ENCODE results near the gene STK26.
"Not testable (repeated sequence)": the region's sequence is repeated elsewhere in the genome, so short reads cannot be mapped to it uniquely, and the experiment has no call there.

The STK26 gene

DNA sequence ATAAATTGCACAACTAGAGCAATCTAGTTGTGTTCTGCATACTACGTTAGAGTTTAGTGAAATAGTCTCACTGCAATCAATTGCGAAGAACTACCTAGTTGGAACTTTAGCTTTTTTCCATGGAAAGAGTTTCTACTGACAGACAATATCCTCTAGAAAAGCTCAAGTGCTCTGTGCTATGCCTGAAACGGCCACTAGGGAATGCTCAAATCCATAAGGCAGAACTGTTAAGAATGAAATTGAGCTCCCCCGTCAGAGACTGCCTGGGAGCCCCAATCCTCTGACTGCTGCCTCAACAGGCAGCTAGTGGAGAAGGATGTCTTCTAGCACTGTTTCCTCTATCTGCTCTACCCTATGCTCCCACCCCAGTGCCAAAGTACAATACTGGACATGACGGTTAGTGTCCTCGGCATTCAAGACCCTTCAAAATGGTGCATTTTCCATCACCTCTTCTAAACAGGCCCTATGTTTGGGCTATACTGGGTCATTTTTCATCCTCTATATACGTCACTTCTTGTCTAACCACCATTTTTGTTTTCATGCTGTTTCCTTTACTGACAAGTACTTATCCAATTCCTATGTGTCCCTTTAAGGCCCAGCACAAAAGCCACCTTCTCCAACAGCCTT, 69.5 kb downstream of the STK26 start:
- Histone ChIP-seq H3K79me2 (ENCODE audit: insufficient read depth, low read depth) (no peaks in the 10 kb centered on the region), H4K20me1 (ENCODE audit: insufficient read depth) (no peaks in the 10 kb centered on the region), H3K27me3 (ENCODE audit: insufficient read depth, low read depth) (no peaks in the 10 kb centered on the region), H3K4me2 (no peak overlapping the region), H3K9ac (no peak overlapping the region), H2AFZ (ENCODE audit: low read depth) (peak overlapping the region; percentile 14; the same call in 1 of the 2 replicates), H3K36me3 (ENCODE audit: insufficient read depth) (no peaks in the 10 kb centered on the region), H3K4me3 (IDR thresholded peaks at IDR 0.05; ENCODE audit: insufficient read depth, low read depth, low read length) (no peak overlapping the region), H3K4me1 (ENCODE audit: low read depth, poor library complexity, severe bottlenecking) (no peaks in the 10 kb centered on the region), H3K27ac (no peak overlapping the region)
- TF ChIP-seq, protein P1, sequence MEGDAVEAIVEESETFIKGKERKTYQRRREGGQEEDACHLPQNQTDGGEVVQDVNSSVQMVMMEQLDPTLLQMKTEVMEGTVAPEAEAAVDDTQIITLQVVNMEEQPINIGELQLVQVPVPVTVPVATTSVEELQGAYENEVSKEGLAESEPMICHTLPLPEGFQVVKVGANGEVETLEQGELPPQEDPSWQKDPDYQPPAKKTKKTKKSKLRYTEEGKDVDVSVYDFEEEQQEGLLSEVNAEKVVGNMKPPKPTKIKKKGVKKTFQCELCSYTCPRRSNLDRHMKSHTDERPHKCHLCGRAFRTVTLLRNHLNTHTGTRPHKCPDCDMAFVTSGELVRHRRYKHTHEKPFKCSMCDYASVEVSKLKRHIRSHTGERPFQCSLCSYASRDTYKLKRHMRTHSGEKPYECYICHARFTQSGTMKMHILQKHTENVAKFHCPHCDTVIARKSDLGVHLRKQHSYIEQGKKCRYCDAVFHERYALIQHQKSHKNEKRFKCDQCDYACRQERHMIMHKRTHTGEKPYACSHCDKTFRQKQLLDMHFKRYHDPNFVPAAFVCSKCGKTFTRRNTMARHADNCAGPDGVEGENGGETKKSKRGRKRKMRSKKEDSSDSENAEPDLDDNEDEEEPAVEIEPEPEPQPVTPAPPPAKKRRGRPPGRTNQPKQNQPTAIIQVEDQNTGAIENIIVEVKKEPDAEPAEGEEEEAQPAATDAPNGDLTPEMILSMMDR (conservative IDR thresholded peaks at IDR 0.05; ENCODE audit: low read depth, low read length) = peak; percentile 76

DNA sequence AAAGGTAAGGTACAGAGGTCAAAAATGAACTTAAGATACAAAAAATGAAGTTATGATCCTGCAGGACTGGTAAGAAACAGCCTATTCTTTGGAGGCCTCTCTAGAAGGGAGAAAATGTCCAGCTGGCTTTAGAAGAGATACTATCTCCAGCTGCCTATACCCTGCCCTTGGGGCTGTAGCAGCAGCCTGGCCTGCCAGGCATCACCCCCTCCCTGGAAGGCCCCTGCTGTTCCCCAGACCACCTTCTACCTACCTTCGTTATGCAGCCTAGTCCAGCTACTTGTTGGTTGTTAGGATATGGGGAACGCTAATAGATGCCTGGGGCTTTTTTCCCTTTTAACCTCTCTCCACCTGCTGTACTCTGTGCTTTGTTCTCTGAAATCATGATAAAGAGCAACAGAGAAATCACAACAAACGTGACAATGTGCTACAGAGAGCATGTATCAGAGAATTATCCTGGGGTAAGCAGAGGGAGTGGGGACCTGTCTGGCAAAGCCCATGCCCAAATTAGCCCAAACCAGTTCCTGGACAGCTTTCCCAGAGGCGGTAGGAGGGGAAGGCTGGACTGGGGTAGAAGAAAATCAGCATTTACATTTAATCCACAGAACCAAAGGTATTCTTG, 70.2 kb downstream of the STK26 start:
- TF ChIP-seq, protein P1 (conservative IDR thresholded peaks at IDR 0.05; ENCODE audit: low read depth, low read length) = no peak
- Histone ChIP-seq H3K4me3 (IDR thresholded peaks at IDR 0.05; ENCODE audit: insufficient read depth, low read depth, low read length) (no peak overlapping the region), H3K4me1 (ENCODE audit: low read depth, poor library complexity, severe bottlenecking) (no peaks in the 10 kb centered on the region), H2AFZ (ENCODE audit: low read depth) (no peak overlapping the region), H3K9ac (no peak overlapping the region), H3K27me3 (ENCODE audit: insufficient read depth, low read depth) (no peaks in the 10 kb centered on the region), H3K27ac (no peak overlapping the region), H3K4me2 (no peak overlapping the region), H3K79me2 (ENCODE audit: insufficient read depth, low read depth) (no peaks in the 10 kb centered on the region), H4K20me1 (ENCODE audit: insufficient read depth) (no peaks in the 10 kb centered on the region), H3K36me3 (ENCODE audit: insufficient read depth) (no peaks in the 10 kb centered on the region)

- Histone ChIP-seq H3K27me3 (ENCODE audit: insufficient read depth, low read depth) (no peaks in the 10 kb centered on the region), H3K36me3 (ENCODE audit: insufficient read depth) (no peaks in the 10 kb centered on the region)
Observed at GRCh38 chrX:132094164-132094563, 71.1 kb downstream of the STK26 start.

GRCh38 chrX:132098704-132099103, 75.6 kb downstream of the STK26 start:
- not testable (repeated sequence) for H3K4me3 ChIP-seq (IDR thresholded peaks at IDR 0.05; ENCODE audit: insufficient read depth, low read depth, low read length); H4K20me1 ChIP-seq (ENCODE audit: insufficient read depth); H3K79me2 ChIP-seq (ENCODE audit: insufficient read depth, low read depth); H2AFZ ChIP-seq (ENCODE audit: low read depth); H3K27ac ChIP-seq; H3K4me2 ChIP-seq; H3K9ac ChIP-seq; H3K36me3 ChIP-seq (ENCODE audit: insufficient read depth); H3K4me1 ChIP-seq (ENCODE audit: low read depth, poor library complexity, severe bottlenecking); H3K27me3 ChIP-seq (ENCODE audit: insufficient read depth, low read depth)

More at GRCh38 chrX:132094164-132094563, 71.1 kb downstream of the STK26 start:
- Histone ChIP-seq H3K79me2 (ENCODE audit: insufficient read depth, low read depth) (no peaks in the 10 kb centered on the region), H3K27ac (no peak overlapping the region), H3K9ac (no peak overlapping the region), H4K20me1 (ENCODE audit: insufficient read depth) (no peaks in the 10 kb centered on the region), H3K4me2 (no peak overlapping the region), H3K4me1 (ENCODE audit: low read depth, poor library complexity, severe bottlenecking) (no peaks in the 10 kb centered on the region), H3K4me3 (IDR thresholded peaks at IDR 0.05; ENCODE audit: insufficient read depth, low read depth, low read length) (no peak overlapping the region), H2AFZ (ENCODE audit: low read depth) (no peak overlapping the region)
- TF ChIP-seq, protein P1 (conservative IDR thresholded peaks at IDR 0.05; ENCODE audit: low read depth, low read length) = no peak

GRCh38 chrX:132101206-132101605, 78.1 kb downstream of the STK26 start:
- no peaks in the 10 kb centered on the region for H4K20me1 ChIP-seq (ENCODE audit: insufficient read depth)
- H3K27ac ChIP-seq = no peak overlapping the region
- no peaks in the 10 kb centered on the region for H3K36me3 ChIP-seq (ENCODE audit: insufficient read depth)
- no peak overlapping the region for H3K4me2 ChIP-seq
- no peaks in the 10 kb centered on the region for H3K79me2 ChIP-seq (ENCODE audit: insufficient read depth, low read depth)
- H3K4me3 ChIP-seq (IDR thresholded peaks at IDR 0.05; ENCODE audit: insufficient read depth, low read depth, low read length) = no peak overlapping the region
- no peak overlapping the region for H2AFZ ChIP-seq (ENCODE audit: low read depth)
- no peaks in the 10 kb centered on the region for H3K4me1 ChIP-seq (ENCODE audit: low read depth, poor library complexity, severe bottlenecking)
- no peaks in the 10 kb centered on the region for H3K27me3 ChIP-seq (ENCODE audit: insufficient read depth, low read depth)
- TF ChIP-seq, protein P1 (conservative IDR thresholded peaks at IDR 0.05; ENCODE audit: low read depth, low read length) = no peak
- H3K9ac ChIP-seq = no peak overlapping the region
